ENCODE measurements around the gene FBLN1.
"Not testable (repeated sequence)": the region's sequence is repeated elsewhere in the genome, so short reads cannot be mapped to it uniquely, and the experiment has no call there.

FBLN1 gene

DNA sequence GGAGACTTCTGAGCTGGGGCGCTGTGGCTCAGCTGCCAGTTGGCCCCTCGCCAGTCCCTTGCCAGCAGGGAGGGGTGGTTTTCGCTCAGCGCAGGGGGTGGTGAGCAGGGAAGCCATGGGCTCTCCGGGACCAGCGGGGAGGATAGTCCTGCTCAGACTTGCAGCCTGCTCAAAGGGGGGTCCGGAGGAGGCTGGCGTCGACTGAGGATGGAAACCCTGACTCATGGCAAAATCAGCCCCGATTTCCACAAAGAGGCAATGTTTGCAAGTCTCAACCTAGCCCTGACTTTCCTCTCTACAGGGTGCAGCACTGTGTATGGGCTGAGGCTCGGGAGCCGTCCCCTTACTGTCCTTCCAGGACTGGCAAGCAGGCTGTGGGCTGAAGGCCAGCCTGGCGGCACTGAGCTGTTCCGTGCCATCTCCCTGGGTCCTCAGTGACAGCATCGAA lies 35.1 kb downstream of the FBLN1 start:
- Histone ChIP-seq H3K9me3 (ENCODE audit: control insufficient read depth, low read length) (no peaks in the 10 kb centered on the region), H3K4me3 (ENCODE audit: extremely low read depth, insufficient read depth, low read length, poor library complexity, severe bottlenecking) (no peak overlapping the region), H3K27ac (ENCODE audit: low read depth, low read length, severe bottlenecking) (no peak overlapping the region), H3K36me3 (ENCODE audit: control insufficient read depth, insufficient read depth, low read length) (peaks cover 84% of the 10 kb centered on the region), H3K4me1 (ENCODE audit: control insufficient read depth, insufficient read depth, low read length, poor library complexity, severe bottlenecking) (peaks cover 6% of the 10 kb centered on the region)
- WGBS, 2 experiments (ENCODE audit: insufficient coverage in 2 of 2) = 88 to 100% methylated on average over 7 to 9 of the region's 15 CpGs

DNA sequence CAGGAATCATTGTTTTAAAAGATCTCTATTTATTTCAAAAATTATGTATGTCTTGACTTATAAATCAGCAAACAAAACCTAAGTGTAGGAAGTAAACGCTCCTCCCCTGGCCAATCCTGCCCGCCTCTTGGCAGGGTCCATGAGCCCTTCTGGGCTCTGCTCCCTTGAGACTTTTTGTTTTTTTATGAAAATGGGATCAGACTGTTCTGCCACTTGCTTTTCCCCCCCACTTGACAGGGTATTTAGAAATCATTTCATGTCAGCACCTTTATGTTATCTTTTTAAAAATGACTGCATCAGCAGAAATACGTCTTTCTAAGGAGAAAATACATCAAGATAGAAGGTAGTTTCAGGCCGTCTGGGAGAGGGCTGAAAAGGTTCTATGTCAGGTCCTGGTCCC lies 35.6 kb downstream of the FBLN1 start:
- Histone ChIP-seq H3K27ac (ENCODE audit: low read depth, low read length, severe bottlenecking) (no peak overlapping the region), H3K4me1 (ENCODE audit: control insufficient read depth, insufficient read depth, low read length, poor library complexity, severe bottlenecking) (peaks cover 6% of the 10 kb centered on the region), H3K36me3 (ENCODE audit: control insufficient read depth, insufficient read depth, low read length) (peaks cover 84% of the 10 kb centered on the region), H3K4me3 (ENCODE audit: extremely low read depth, insufficient read depth, low read length, poor library complexity, severe bottlenecking) (no peak overlapping the region), H3K9me3 (ENCODE audit: control insufficient read depth, low read length) (no peaks in the 10 kb centered on the region)
- WGBS, 2 experiments (ENCODE audit: insufficient coverage in 2 of 2) = 93 to 100% methylated on average over 3 to 4 of the region's 4 CpGs

DNA sequence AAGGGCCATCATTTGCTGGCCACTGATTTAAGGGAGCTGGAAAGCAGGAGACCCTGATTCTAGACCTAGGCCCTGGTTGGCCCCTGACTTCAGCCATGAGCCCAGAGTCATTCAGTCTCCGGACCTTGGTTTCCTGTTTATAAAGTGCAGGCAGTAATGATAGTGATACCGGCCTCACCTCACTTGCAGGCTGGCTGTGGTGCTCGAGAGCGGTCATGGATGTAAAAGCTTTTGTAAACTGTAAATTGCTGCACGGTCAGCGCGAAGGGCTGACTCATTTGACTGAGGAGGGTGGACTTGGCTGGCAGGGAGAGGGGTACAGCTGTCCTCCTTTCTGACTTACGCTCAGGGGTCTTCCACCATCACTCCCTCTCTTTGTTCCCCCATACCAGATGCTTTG lies 37.4 kb downstream of the FBLN1 start:
- Histone ChIP-seq H3K9me3 (ENCODE audit: control insufficient read depth, low read length) (no peaks in the 10 kb centered on the region), H3K4me1 (ENCODE audit: control insufficient read depth, insufficient read depth, low read length, poor library complexity, severe bottlenecking) (peaks cover 6% of the 10 kb centered on the region), H3K36me3 (ENCODE audit: control insufficient read depth, insufficient read depth, low read length) (peaks cover 86% of the 10 kb centered on the region), H3K27ac (ENCODE audit: low read depth, low read length, severe bottlenecking) (no peak overlapping the region), H3K4me3 (ENCODE audit: extremely low read depth, insufficient read depth, low read length, poor library complexity, severe bottlenecking) (no peak overlapping the region)
- WGBS, 2 experiments (ENCODE audit: insufficient coverage in 2 of 2) = 56 to 67% methylated on average over 3 to 4 of the region's 8 CpGs

DNA sequence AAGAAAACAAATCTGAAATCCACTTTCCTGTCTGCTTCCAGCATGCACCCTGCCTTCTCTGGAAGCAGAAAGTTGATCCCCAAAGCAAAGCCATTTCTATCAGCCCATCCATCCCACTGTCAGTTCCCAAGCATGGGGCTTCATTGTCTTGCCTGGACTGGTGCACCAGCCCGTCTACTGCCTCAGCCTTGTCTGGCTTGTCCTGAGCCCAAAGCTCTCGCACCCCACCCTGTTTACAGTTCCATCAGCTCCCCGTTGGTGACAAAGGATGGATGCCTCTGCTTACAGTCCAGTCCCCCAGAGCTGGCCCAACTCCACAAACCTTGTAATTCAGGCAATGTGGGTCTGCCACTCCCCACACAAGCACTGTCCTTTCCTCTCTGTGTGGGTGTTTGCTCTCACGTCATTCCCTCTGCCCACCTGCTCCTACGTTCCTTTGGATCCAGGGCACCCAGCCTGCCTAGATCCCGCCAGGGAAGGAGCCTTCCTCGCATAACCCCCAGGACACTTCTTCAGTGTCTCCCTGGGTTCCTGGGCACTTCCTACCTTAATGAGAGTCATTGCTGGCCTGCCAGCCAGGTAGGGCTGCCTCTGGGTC lies 38.8 kb downstream of the FBLN1 start:
- Histone ChIP-seq H3K4me1 (ENCODE audit: control insufficient read depth, insufficient read depth, low read length, poor library complexity, severe bottlenecking) (peaks cover 6% of the 10 kb centered on the region), H3K36me3 (ENCODE audit: control insufficient read depth, insufficient read depth, low read length) (peaks cover 88% of the 10 kb centered on the region), H3K4me3 (ENCODE audit: extremely low read depth, insufficient read depth, low read length, poor library complexity, severe bottlenecking) (no peak overlapping the region), H3K27ac (ENCODE audit: low read depth, low read length, severe bottlenecking) (no peak overlapping the region), H3K9me3 (ENCODE audit: control insufficient read depth, low read length) (no peaks in the 10 kb centered on the region)
- WGBS, 2 experiments (ENCODE audit: insufficient coverage in 2 of 2) = 94 to 100% methylated on average over 6 to 7 of the region's 7 CpGs

DNA sequence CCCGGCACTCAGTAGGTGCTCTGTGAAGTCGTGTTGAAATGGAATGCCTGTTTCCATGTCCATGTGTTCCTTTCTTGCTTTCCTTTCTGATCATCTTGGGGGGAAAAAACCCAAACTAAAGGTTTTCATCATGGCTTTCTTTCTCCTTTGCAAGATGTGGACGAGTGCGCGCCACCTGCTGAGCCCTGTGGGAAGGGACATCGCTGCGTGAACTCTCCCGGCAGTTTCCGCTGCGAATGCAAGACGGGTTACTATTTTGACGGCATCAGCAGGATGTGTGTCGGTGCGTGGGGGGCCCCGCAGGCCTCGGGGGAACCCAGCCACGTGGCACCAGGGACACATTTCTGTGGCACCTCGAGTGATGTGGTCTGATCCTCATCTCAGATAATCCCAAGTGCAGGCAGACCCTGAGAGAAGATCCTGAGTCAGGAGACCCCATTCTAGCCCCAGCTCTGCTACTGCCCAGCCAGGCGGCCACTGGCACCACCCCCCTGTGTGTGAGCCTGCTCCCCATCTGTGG lies 39.4 kb downstream of the FBLN1 start:
- Histone ChIP-seq H3K4me3 (ENCODE audit: extremely low read depth, insufficient read depth, low read length, poor library complexity, severe bottlenecking) (no peak overlapping the region), H3K9me3 (ENCODE audit: control insufficient read depth, low read length) (no peaks in the 10 kb centered on the region), H3K27ac (ENCODE audit: low read depth, low read length, severe bottlenecking) (no peak overlapping the region), H3K36me3 (ENCODE audit: control insufficient read depth, insufficient read depth, low read length) (peaks cover 88% of the 10 kb centered on the region), H3K4me1 (ENCODE audit: control insufficient read depth, insufficient read depth, low read length, poor library complexity, severe bottlenecking) (peaks cover 6% of the 10 kb centered on the region)
- 93 to 97% methylated on average over 17 to 19 of the region's 19 CpGs for WGBS, 2 experiments (ENCODE audit: insufficient coverage in 2 of 2)

DNA sequence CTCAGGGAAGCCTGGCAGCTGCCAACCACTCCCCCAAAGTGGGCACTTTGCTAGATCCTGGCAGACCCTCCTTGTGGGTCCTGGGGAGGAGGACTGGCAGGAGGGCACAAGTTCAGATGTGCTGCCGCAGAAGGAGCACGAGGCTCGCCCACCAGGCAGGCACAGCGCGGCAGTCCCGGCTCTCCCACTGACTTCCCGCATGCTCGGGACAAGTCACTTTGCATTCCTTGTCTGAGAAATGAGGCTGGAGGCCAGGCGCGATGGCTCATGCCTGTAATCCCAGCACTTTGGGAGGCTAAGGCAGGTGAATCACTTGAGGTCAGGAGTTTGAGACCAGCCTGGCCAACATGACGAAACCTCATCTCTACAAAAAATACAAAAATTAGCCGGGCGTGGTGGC lies 40.1 kb downstream of the FBLN1 start:
- H3K27ac ChIP-seq (ENCODE audit: low read depth, low read length, severe bottlenecking); H3K4me3 ChIP-seq (ENCODE audit: extremely low read depth, insufficient read depth, low read length, poor library complexity, severe bottlenecking); H3K4me1 ChIP-seq (ENCODE audit: control insufficient read depth, insufficient read depth, low read length, poor library complexity, severe bottlenecking); H3K9me3 ChIP-seq (ENCODE audit: control insufficient read depth, low read length): not testable (repeated sequence)
- 95 to 96% methylated on average over 10 to 12 of the region's 13 CpGs for WGBS, 2 experiments (ENCODE audit: insufficient coverage in 2 of 2)
- H3K36me3 ChIP-seq (ENCODE audit: control insufficient read depth, insufficient read depth, low read length) = peaks cover 88% of the 10 kb centered on the region

DNA sequence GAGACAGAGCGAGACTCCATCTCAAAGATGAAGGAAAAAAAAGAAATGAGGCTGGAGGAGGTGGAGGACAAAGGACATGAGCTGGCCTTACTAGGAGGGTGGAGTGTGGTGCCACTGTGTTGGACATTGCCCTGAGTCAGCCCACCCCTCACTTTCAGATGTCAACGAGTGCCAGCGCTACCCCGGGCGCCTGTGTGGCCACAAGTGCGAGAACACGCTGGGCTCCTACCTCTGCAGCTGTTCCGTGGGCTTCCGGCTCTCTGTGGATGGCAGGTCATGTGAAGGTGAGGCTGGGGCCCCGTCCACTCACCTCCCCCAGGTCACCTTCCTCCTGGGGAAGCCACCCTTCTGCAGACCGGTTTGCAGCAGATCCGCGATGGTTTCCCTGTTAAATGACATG lies 40.6 kb downstream of the FBLN1 start:
- H3K27ac ChIP-seq (ENCODE audit: low read depth, low read length, severe bottlenecking) = no peak overlapping the region
- H3K36me3 ChIP-seq (ENCODE audit: control insufficient read depth, insufficient read depth, low read length) = peaks cover 89% of the 10 kb centered on the region
- H3K4me3 ChIP-seq (ENCODE audit: extremely low read depth, insufficient read depth, low read length, poor library complexity, severe bottlenecking) = no peak overlapping the region
- peaks cover 2% of the 10 kb centered on the region for H3K4me1 ChIP-seq (ENCODE audit: control insufficient read depth, insufficient read depth, low read length, poor library complexity, severe bottlenecking)
- WGBS, 2 experiments (ENCODE audit: insufficient coverage in 2 of 2) = 98 to 100% methylated on average over 5 to 13 of the region's 13 CpGs
- no peaks in the 10 kb centered on the region for H3K9me3 ChIP-seq (ENCODE audit: control insufficient read depth, low read length)

DNA sequence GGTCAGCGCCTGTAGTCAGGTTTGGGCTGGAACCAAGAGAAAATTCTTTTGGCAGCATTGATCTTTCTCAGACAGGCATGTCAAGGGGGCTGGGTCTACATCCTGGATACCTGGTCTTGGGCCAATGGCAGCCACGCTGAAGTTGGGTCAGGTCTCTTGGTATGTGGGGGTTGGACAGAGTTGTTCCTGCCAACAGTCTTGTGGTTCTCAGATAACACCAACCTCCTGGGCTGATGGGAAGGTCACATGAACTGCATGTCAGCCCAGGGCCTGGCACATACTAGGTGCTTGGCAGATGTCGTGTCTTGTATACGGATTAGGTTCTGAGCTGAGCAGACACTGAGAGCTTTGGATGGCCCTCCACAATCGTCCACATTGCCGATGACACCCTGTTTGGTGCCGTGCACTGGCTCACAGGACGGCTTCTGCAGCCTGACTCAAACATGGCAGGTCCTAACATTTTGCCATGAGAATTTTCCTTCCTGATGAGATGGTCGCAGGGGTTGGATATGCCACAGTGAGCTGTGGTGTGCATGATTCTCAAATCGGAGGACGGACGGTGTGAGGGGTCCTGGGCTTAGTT lies 42.0 kb downstream of the FBLN1 start:
- WGBS, 2 experiments (ENCODE audit: insufficient coverage in 2 of 2) = 92 to 94% methylated on average over 12 of the region's 12 CpGs
- H3K4me1 ChIP-seq (ENCODE audit: control insufficient read depth, insufficient read depth, low read length, poor library complexity, severe bottlenecking) = peaks cover 13% of the 10 kb centered on the region
- H3K27ac ChIP-seq (ENCODE audit: low read depth, low read length, severe bottlenecking) = no peak overlapping the region
- no peak overlapping the region for H3K4me3 ChIP-seq (ENCODE audit: extremely low read depth, insufficient read depth, low read length, poor library complexity, severe bottlenecking)
- no peaks in the 10 kb centered on the region for H3K9me3 ChIP-seq (ENCODE audit: control insufficient read depth, low read length)
- peaks cover 94% of the 10 kb centered on the region for H3K36me3 ChIP-seq (ENCODE audit: control insufficient read depth, insufficient read depth, low read length)

DNA sequence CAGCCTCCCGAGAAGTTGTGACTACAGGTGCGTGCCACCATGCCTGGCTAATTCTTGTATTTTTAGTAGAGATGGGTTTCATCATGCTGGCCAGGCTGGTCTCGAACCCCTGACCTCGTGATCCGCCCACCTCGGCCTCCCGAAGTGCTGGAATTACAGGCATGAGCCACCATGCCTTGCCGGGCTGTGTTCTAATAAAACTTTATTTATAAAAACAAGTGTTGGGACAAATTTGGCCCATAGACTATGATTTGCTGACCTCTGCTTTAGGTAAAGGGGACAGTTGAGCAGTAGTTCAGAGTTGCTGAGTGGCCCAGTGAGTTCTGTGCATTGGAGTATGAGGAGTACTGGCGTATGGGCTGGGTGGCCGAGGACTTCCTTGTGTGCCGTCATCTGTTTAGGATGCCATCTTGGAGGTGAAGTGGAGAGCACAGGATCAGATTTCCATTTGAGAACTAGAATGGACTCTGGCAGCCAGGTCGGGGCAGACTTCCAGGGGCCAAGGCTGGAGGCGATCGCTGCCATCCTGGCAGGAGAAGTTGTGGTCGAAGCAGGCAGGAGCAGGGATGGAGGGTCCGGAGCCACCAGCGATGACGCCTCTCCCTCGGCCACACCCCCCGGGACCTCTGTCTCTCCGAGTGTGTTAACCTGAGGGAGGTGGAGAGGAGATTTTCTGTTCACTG lies 43.8 kb downstream of the FBLN1 start:
- no peak overlapping the region for H3K4me3 ChIP-seq (ENCODE audit: extremely low read depth, insufficient read depth, low read length, poor library complexity, severe bottlenecking)
- H3K9me3 ChIP-seq (ENCODE audit: control insufficient read depth, low read length) = no peaks in the 10 kb centered on the region
- peaks cover 98% of the 10 kb centered on the region for H3K36me3 ChIP-seq (ENCODE audit: control insufficient read depth, insufficient read depth, low read length)
- H3K27ac ChIP-seq (ENCODE audit: low read depth, low read length, severe bottlenecking) = no peak overlapping the region
- peaks cover 13% of the 10 kb centered on the region for H3K4me1 ChIP-seq (ENCODE audit: control insufficient read depth, insufficient read depth, low read length, poor library complexity, severe bottlenecking)
- 90 to 93% methylated on average over 16 to 19 of the region's 21 CpGs for WGBS, 2 experiments (ENCODE audit: insufficient coverage in 2 of 2)

DNA sequence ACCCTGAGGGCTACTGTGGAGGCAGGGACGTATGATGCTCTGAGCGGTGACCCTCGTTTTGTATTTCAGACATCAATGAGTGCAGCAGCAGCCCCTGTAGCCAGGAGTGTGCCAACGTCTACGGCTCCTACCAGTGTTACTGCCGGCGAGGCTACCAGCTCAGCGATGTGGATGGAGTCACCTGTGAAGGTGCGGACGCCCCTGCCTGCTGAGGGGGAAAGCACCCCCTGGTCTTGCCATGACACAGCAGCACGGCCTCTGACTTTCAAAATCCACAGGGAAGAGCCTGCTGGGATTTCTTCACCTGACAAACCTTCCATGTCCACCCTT lies 44.3 kb downstream of the FBLN1 start:
- no peaks in the 10 kb centered on the region for H3K9me3 ChIP-seq (ENCODE audit: control insufficient read depth, low read length)
- no peak overlapping the region for H3K4me3 ChIP-seq (ENCODE audit: extremely low read depth, insufficient read depth, low read length, poor library complexity, severe bottlenecking)
- WGBS, 2 experiments (ENCODE audit: insufficient coverage in 2 of 2) = 96 to 97% methylated on average over 10 of the region's 11 CpGs
- no peak overlapping the region for H3K27ac ChIP-seq (ENCODE audit: low read depth, low read length, severe bottlenecking)
- peaks cover 13% of the 10 kb centered on the region for H3K4me1 ChIP-seq (ENCODE audit: control insufficient read depth, insufficient read depth, low read length, poor library complexity, severe bottlenecking)
- H3K36me3 ChIP-seq (ENCODE audit: control insufficient read depth, insufficient read depth, low read length) = peaks cover 99% of the 10 kb centered on the region

DNA sequence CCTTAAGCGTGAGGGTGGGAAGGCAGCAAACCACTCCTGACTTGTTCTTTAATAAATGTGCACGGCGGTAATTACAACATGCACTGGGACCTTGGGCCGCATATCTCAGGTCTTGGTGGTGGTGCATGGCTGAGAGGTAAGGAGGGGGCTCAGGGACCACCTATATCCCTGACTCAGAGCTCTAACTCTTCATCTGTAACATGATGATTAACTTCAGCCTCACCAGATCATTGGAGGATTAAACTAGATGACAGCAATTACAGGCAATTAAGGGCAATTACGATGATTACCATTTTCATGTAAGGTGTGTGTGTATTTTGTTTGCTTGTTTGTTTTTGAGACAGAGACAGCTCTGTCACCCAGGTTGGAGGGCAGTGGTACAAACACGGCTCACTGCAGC lies 45.0 kb downstream of the FBLN1 start:
- H3K27ac ChIP-seq (ENCODE audit: low read depth, low read length, severe bottlenecking) = no peak overlapping the region
- peaks cover 99% of the 10 kb centered on the region for H3K36me3 ChIP-seq (ENCODE audit: control insufficient read depth, insufficient read depth, low read length)
- WGBS, 2 experiments (ENCODE audit: insufficient coverage in 2 of 2) = 86 to 90% methylated on average over 2 to 6 of the region's 6 CpGs
- no peaks in the 10 kb centered on the region for H3K9me3 ChIP-seq (ENCODE audit: control insufficient read depth, low read length)
- H3K4me3 ChIP-seq (ENCODE audit: extremely low read depth, insufficient read depth, low read length, poor library complexity, severe bottlenecking) = no peak overlapping the region
- peaks cover 14% of the 10 kb centered on the region for H3K4me1 ChIP-seq (ENCODE audit: control insufficient read depth, insufficient read depth, low read length, poor library complexity, severe bottlenecking)

All from mesodermal cell (in vitro differentiated cells).